ENCODE data around the gene HOXD12.

The HOXD12 gene

GRCh38 chr2:176093898-176094249 is 5.7 kb upstream of the HOXD12 start:
- no peak for DNase-seq

GRCh38 chr2:176094349-176094748 is 5.2 kb upstream of the HOXD12 start:
- DNase-seq, result no peak

- no peak for DNase-seq
Measured at GRCh38 chr2:176095421-176095820, 4.2 kb upstream of the HOXD12 start.

DNA sequence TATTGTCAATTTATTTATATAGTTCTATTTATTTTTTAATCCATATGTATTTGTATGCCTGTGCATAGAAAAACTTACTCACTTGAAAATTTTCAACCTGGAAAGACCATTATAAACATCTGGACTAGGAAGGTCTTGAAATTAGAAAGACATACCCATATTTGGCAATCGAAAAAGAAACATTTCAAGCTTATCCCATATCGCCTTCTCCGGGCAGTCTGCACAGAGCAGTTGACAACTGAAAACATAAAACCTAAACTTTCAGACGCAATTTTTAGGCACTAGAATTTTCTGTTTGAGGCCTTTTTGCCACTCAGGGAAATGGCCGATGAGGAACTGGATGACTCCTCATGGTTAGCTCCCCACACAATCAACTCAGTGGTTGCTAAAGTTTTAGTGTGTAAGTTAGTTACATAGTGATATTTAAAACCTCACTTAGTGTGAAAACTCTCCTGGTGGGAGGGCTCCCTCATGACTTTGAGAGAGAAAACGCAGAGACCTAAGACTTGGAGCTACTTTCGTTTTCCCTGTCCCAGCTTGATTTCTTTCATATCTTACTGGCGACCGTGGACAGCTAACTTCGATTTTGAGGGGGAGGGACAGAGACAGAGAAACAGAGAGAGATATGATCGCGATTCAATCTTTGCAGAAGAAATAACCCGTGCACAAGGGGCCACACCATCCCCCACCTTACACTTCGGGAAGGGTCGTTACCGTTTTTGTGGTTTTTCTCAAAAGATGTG is 3.2 kb upstream of the HOXD12 start:
- DNase-seq, result no peak

GRCh38 chr2:176096986-176097819 is 2.4 kb upstream of the HOXD12 start:
- peak; percentile 62 for DNase-seq

GRCh38 chr2:176097820-176098365 is 1.7 kb upstream of the HOXD12 start:
- no peak for DNase-seq

GRCh38 chr2:176098366-176099158 is 1.0 kb upstream of the HOXD12 start:
- DNase-seq, result no peak

GRCh38 chr2:176099159-176099727 is 352 bp upstream of the HOXD12 start:
- DNase-seq, result no peak

DNA sequence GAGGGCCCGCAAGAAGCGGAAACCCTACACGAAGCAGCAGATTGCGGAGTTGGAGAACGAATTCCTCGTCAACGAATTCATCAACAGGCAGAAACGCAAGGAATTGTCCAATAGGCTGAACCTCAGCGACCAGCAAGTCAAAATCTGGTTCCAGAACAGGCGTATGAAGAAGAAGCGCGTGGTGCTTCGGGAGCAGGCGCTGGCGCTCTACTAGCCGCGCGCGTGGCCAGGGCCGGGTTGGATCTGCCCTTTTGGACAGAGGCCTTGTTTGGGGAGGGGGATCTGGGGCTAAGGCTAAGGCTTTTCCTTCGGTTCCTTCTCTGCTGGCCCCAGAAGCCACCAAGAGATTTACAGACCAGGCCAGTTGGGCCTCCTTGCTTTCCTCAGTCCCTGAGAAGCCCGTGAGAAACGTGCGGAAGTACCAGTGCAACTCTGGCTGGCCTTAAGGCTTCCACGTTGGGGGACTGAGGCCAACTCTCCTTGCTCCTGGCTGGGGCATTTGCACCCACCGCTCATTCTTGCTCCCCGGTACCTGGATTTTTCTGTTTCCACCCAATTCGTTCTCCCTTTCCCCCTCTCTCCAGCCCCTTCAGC is 1.0 kb downstream of the HOXD12 start:
- DNase-seq, result no peak

DNA sequence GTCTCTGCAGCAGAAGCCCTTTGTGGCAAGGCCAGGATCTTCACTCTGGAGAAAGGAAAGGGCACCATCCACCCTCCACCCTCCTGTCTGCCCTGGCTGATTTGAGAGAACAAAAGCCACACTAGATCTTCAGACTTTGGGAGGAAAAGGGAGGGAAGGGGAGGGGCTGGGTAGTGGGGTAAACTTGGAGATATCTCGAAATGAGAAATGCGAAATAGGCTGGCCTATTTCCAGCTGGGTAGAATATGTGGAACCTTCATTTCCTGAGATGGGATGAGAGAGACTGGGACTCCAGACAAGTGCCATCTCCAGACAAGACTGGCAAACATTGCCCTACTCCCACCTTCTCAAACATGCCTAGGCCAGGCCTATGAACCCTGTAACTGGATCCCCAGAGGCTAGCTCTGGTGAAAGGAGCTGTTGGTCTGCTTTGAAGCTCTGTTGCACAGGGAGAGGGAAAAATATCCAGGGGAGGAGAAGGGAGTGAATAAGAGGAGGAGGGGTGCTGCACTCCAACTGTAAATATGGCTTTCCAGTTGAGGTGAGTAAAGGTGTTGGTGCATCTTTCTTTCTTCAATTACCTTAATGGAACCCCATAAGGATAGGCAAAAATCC is 1.7 kb downstream of the HOXD12 start:
- no peak for DNase-seq

DNA sequence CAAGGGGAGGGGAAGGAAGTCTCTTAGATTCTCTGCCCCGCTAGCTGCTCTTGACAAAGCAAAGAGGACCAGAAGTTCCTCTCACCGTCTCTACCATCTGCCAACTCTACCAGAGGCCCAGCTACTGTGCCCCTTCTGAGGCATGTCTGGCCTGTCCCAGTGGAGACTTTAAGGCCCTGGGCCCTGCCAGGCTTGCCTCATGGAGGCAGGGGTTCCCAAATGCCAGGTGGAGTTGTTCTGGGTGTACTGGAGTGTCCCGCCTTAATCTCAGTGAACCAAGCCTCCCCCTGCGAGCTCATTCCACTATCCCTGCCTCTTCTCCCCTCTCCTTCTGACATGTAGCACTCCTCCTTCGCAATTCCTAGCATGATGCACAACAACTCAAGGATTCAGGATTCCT is 2.2 kb downstream of the HOXD12 start:
- no peak for DNase-seq

DNA sequence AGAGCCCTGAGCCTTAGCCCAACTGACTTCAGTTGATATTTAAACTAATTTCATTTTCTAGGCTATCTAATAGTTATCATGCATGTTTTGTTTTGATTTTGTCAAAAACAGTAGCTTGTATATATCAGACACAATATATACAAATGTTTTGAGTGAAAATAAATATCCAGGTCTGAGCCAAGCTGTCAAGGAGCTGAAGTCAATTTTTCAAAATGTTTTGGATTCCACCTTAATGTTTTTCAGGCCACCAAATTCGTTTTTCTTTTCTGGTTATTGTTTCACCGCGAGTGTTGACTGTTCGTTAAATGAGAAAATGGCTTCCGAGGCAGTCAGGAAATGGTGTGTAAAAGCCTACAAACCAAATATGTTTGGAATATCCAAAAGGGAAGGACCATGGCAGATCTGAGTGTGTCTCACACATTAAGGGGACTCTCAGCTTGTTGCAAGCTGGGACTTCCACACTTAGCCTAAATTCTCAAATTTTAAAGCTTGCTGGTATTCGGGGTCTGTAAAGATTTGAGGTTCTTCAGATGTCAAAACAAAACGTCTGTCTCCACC is 2.8 kb downstream of the HOXD12 start:
- no peak for DNase-seq

- no peak for DNase-seq
Measured at GRCh38 chr2:176103194-176103593, 3.6 kb downstream of the HOXD12 start.

DNA sequence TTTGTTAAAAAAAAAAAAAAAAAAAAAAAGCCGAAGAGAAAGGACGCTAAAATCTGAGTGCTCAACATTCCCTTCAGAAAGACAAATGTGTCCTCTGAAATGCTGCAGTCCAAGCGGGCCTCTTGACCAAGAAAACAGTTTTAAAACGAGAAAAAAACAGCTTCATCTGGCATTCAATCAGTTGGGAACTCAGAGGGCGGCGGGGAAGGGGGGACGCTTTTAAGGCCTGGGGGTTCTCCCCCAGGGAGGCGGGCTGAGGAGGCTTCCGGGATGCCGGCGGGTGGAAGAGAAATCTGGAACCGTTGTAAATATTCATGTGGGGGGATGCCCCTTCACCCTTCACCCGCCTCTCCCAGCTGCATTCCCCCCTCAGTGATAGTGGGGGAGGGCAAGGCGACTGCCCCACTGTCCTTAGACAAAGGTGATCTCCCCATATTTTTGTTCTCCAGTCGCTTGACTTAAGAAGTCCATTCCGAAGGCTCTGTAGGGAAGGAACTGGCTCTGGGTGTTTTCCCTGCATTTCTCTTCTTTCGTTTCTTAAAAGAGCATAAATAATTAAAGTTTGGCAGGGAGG is 4.2 kb downstream of the HOXD12 start:
- DNase-seq, result no peak

DNA sequence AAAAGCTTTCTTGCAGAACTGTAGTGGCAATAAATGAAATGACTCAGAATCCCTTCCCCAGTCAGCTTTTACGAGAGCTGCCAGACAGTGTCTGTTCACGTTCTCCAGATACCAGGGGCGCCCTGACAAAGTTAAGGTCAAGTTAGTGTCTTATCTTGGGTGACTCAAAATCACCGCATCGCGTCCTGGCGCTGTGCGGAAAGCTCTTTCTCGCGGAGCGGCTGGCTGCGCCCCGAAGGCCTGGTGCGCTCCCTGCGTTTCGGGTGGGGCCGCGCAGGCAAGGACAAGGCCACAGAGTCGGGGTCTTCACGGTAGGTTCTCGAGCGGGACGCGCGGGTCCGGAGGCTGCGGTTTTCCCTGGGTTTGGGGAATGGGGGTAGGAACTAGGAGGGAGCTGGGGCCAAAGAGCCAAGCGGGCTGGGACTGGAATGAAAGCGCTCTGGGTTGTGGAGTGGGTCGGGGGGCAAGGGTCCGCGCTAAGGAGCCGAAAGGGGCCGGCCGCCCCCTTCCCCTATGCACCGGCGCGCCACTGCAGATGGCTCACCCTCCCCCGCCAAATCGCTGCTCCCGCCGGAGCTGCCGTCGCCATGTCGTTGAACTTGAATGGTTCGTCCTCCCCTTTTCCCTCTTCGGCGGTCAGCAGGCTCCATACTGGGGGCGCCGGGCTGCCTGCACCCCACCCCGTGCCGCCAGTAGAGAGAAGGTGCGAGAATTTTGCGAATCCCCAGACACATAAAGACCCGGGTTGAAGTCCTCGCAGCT is 4.9 kb downstream of the HOXD12 start:
- DNase-seq, result no peak

- DNase-seq, result no peak
Measured at GRCh38 chr2:176105078-176105729, 5.6 kb downstream of the HOXD12 start.

DNA sequence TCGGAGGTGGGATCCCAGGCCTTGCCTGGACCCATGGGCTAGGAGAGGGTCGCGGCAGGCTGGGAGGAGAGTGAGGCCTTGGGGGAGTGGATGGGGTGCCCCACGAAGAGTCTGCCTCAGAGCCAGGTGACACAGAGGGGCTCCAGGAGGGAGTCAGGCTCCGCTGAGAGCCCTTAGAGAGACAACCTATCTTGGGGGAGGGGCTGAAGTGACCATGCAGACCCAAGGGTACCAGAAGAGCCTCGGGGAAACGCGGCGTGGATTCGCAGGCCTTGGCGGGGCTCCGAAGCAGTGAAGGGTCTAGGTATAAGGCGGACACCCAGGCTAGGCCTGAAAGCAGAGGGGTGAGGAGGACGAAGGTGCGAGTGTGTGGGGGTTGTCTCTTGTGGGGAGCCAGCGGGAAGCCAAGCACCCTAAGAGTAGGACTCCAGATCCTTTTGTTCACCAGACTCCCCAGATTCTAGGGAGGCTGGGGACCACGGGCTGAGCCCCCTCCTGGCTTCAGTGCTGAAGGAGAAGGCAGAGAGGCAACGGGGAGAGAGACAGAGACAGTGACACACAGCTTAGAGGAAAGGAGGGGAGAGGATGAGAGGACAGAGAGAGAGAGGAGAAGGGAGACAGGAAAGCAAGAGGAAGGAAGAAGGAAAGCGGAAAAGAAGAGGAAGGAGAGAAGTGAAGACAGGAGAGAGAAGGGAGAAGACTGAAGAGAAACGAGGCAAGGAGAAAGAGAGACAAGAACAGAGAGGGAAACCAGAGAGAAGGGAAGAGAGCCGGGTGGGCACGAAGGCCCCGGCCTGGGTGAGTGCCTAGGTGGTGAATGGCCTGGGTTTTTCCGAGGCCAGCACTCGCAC is 6.4 kb downstream of the HOXD12 start:
- no peak for DNase-seq

- DNase-seq, result no peak
Measured at GRCh38 chr2:176106581-176107539, 7.3 kb downstream of the HOXD12 start, which contains the start of gene HOXD11. HOXD11 (plus strand) TSS chr2:176107280; CDS start chr2:176107356, 76 bp downstream.
